Breast epithelium (tissue), 3 donors: Measurements from ENCODE around the gene GNB1L.

Source experiments
- POLR2A ChIP-seq: fragments of 450-650 bp; IDR thresholded peaks from one replicate; pipeline ENCODE4 v1.6.1; 2016; ENCODE audit warnings: antibody characterized with exemption, mild to moderate bottlenecking, moderate library complexity
- TF ChIP-seq, protein P1 (sequence below), 3 donors: fragments of 450-650 bp; IDR thresholded peaks; one replicate each; pipeline ENCODE4 v1.5.1; 2016 to 2017; ENCODE audit warnings: antibody characterized with exemption in 3 of 3, mild to moderate bottlenecking in 3 of 3, moderate library complexity in 3 of 3

DNA sequence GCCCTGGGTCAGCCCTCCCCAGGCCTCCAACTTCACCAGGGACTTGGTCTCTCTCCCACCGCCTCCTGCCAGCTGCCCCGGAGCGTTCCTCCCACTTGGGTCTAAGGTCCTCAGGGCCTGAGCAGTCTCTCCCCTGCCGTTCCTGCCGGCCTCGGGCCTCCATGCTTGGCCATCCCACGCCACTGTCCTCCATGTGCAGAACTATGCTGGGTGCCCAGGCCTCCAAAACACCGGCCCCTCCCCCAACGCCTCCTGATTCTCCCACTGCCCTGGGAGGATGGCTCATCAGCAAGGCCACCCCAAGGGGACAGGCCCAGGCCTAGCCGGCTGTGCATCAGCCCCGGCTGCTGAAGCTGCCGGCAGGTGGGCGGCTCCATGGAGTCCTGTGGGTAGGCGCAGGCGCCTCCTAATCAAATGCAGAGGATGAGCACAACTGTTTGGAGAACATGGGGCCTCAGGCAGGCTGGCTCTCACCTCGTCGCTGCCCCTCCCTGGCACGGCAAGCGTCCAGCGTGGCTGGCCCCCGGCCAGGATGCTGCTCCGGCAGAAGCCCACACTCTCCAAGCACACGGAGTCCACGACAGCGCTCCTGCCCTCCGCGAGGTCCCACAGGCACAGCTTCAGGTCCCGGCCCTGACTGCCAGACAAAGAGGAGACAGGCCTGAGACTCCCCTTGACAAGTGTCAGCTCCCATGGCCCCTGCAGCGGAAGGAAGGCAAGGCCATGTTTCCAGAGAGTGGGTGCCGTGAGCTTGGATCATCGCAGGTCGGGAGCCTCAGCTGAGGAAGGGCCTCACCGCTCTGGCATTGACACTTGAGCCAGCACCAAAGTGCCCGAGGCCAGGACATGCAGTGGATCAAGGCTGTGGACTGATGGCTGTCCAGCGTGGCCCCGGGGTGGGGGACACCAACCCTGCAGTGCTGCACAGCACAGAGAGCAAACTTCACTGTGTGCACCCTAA lies 42.6 kb downstream of the GNB1L start:
- TF ChIP-seq, protein P1, sequence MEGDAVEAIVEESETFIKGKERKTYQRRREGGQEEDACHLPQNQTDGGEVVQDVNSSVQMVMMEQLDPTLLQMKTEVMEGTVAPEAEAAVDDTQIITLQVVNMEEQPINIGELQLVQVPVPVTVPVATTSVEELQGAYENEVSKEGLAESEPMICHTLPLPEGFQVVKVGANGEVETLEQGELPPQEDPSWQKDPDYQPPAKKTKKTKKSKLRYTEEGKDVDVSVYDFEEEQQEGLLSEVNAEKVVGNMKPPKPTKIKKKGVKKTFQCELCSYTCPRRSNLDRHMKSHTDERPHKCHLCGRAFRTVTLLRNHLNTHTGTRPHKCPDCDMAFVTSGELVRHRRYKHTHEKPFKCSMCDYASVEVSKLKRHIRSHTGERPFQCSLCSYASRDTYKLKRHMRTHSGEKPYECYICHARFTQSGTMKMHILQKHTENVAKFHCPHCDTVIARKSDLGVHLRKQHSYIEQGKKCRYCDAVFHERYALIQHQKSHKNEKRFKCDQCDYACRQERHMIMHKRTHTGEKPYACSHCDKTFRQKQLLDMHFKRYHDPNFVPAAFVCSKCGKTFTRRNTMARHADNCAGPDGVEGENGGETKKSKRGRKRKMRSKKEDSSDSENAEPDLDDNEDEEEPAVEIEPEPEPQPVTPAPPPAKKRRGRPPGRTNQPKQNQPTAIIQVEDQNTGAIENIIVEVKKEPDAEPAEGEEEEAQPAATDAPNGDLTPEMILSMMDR (IDR thresholded peaks at IDR 0.05) = no peak
- TF ChIP-seq POLR2A = no peak
